K562 (cell line): ENCODE data around the gene PRC1. TPM values are rescaled to one million over a fixed set of nuclear protein-coding genes. Genes with fewer than 3 reads are reported as not detected.

Experiments
- AFF4 ChIP-seq: sonication (generic); formaldehyde crosslinking; IDR thresholded peaks from 2 replicates; pipeline ENCODE4 v1.8.0; 2023; ENCODE audit warnings: mild to moderate bottlenecking, missing genetic modification reagents
- ATF2 ChIP-seq: sonication (generic); formaldehyde crosslinking; IDR thresholded peaks from 2 replicates; pipeline ENCODE4 v1.8.1; 2022; ENCODE audit warnings: missing genetic modification reagents
- BCOR ChIP-seq: fragments of 450-650 bp; IDR thresholded peaks from 2 replicates; pipeline ENCODE4 v1.6.1; 2016
- DDX20 ChIP-seq: fragments of 450-650 bp; IDR thresholded peaks from 2 replicates; pipeline ENCODE4 v1.6.1; 2016; ENCODE audit warnings: missing genetic modification characterization, low read depth, mild to moderate bottlenecking, missing compliant biosample characterization, moderate library complexity
- E2F5 ChIP-seq: sonication (generic); formaldehyde crosslinking; IDR thresholded peaks from 2 replicates; pipeline ENCODE4 v1.8.0; 2022; ENCODE audit warnings: mild to moderate bottlenecking, missing genetic modification reagents
- EGR1 ChIP-seq: fragments of 450-650 bp; conservative IDR thresholded peaks from 2 replicates; pipeline ENCODE4 v1.6.1; 2017; ENCODE audit warnings: mild to moderate bottlenecking
- EP400 ChIP-seq: fragments of 450-650 bp; IDR thresholded peaks from 2 replicates; pipeline ENCODE4 v1.6.1; 2017; ENCODE audit warnings: antibody characterized with exemption, mild to moderate bottlenecking, moderate library complexity
- ILF3 ChIP-seq: fragments of 450-650 bp; IDR thresholded peaks from 2 replicates; pipeline ENCODE4 v1.6.1; 2018; ENCODE audit warnings: antibody characterized with exemption, mild to moderate bottlenecking, moderate library complexity, borderline replicate concordance
- KAT8 ChIP-seq: fragments of 450-650 bp; IDR thresholded peaks from 2 replicates; pipeline ENCODE4 v1.6.1; 2016; ENCODE audit warnings: low read depth, mild to moderate bottlenecking
- MTF1 ChIP-seq: fragments of 250-450 bp; sonication (Bioruptor Pico); IDR thresholded peaks from 2 replicates; pipeline ENCODE4 v1.9.0; 2021; ENCODE audit warnings: moderate library complexity, mild to moderate bottlenecking, inconsistent platforms, borderline replicate concordance
- NR2C1 ChIP-seq, 2 experiments: fragments of 450-650 bp; IDR thresholded peaks; 2 replicates each; pipeline ENCODE4 v1.6.1; 2017; ENCODE audit warnings: mild to moderate bottlenecking in 2 of 2, antibody characterized with exemption in 1 of 2, inconsistent platforms in 1 of 2, missing compliant biosample characterization in 1 of 2, missing genetic modification characterization in 1 of 2
- TAF15 ChIP-seq: fragments of 200-400 bp; formaldehyde crosslinking; IDR thresholded peaks from 2 replicates; pipeline ENCODE4 v1.6.1; 2017; ENCODE audit warnings: mild to moderate bottlenecking, low read depth, low read length, moderate library complexity
- TFAP4 ChIP-seq: sonication (generic); formaldehyde crosslinking; IDR thresholded peaks from 2 replicates; pipeline ENCODE4 v1.8.0; 2022; ENCODE audit warnings: missing genetic modification reagents, mild to moderate bottlenecking, moderate library complexity, borderline replicate concordance
- ZBTB8A ChIP-seq: fragments of 450-650 bp; IDR thresholded peaks from 2 replicates; pipeline ENCODE4 v1.6.1; 2018; ENCODE audit warnings: mild to moderate bottlenecking, moderate library complexity; ENCODE audit not compliant: partially characterized antibody
- ZNF133 ChIP-seq: fragments of 250-450 bp; sonication (Bioruptor Pico); IDR thresholded peaks from 2 replicates; pipeline ENCODE4 v1.4.0; 2020; ENCODE audit warnings: mild to moderate bottlenecking
- ZNF717 ChIP-seq: fragments of 250-450 bp; sonication (Bioruptor Pico); IDR thresholded peaks from 2 replicates; pipeline ENCODE4 v1.5.0; 2021
- ZNF785 ChIP-seq: fragments of 250-450 bp; sonication (Bioruptor Pico); IDR thresholded peaks from 2 replicates; pipeline ENCODE4 v1.4.0; 2020; ENCODE audit warnings: mild to moderate bottlenecking
- polyA plus RNA-seq, 8 experiments: library from polyadenylated mRNA; depleted of rRNA in 4 of 8; stranded (reverse) in 5 of 8; unstranded in 3 of 8; fragments of >200 nt; fragmentation: Nextera tagmentation in 2 of 8; fragmentation: Illumina TruSeq in 1 of 8; extraction: Ambion mirVana in 2 of 8; extraction: Trizol in 1 of 8; gene quantifications; 2 replicates each; pipeline versions ENCODE4 v1.2.1 to v1.2.3, GENCODE V29; 2011 to 2014; ENCODE audit warnings: inconsistent platforms in 1 of 8, missing spikeins in 1 of 8
- total RNA-seq, 7 experiments: library from RNA; depleted of rRNA in 6 of 7; stranded (reverse); fragments of >200 nt in 6 of 7; fragmentation: Illumina TruSeq in 2 of 7; extraction: Trizol in 2 of 7; gene quantifications; 2 replicates each; pipeline versions ENCODE4 v1.2.1 to v1.2.3, GENCODE V29; 2011 to 2021; ENCODE audit warnings: low replicate concordance in 1 of 7
- TF ChIP-seq, protein P1 (sequence below): sonication (generic); formaldehyde crosslinking; IDR thresholded peaks from 2 replicates; pipeline ENCODE4 v1.5.0; 2020; ENCODE audit warnings: missing genetic modification reagents

The PRC1 gene
- total and polyA plus RNA-seq, 9 of the 15 experiments (the other 6 are each of a cell fraction or from before 2014, with no cell fraction given) = 156 to 391 (median 240) TPM

GRCh38 chr15:90934256-90934948 lies 59.9 kb downstream of the PRC1 start (continued):
- no peak for TF ChIP-seq KAT8
- TF ChIP-seq TFAP4 (CRISPR knock-in tag) = peak; percentile 48; the same call in 1 of the 2 replicates
- no peak for TF ChIP-seq ZBTB8A
- TF ChIP-seq BCOR = no peak
- no peak for TF ChIP-seq ZNF717
- TF ChIP-seq ZNF785 (CRISPR knock-in tag) = no peak
- TF ChIP-seq MTF1 (CRISPR knock-in tag) = no peak
- 0 out of 2 replicates have a peak, but pooled peaks have one; percentile 1 for TF ChIP-seq EP400
- TF ChIP-seq ATF2 = no peak
- no peak for TF ChIP-seq ZNF133
- TF ChIP-seq, protein P1, sequence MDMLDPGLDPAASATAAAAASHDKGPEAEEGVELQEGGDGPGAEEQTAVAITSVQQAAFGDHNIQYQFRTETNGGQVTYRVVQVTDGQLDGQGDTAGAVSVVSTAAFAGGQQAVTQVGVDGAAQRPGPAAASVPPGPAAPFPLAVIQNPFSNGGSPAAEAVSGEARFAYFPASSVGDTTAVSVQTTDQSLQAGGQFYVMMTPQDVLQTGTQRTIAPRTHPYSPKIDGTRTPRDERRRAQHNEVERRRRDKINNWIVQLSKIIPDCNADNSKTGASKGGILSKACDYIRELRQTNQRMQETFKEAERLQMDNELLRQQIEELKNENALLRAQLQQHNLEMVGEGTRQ (CRISPR knock-in tag) = no peak
- no peak for TF ChIP-seq AFF4 (CRISPR knock-in tag)
- peak; percentile 90 for TF ChIP-seq EGR1
- TF ChIP-seq ILF3 = no peak
- TF ChIP-seq DDX20 = no peak
- no peak for TF ChIP-seq TAF15
- TF ChIP-seq E2F5 (CRISPR knock-in tag) = no peak
- TF ChIP-seq NR2C1 (IDR thresholded peaks at IDR 0.05) = no peak
- TF ChIP-seq NR2C1 (tag; IDR thresholded peaks at IDR 0.05) = no peak
